NB4 (cell line): Measurements from ENCODE around the gene REG3A.

Experiments
- DNase-seq: peaks from one replicate; pipeline ENCODE4 v3.0.0; 2010; ENCODE audit warnings: low read depth
- H3K4me3 ChIP-seq: one replicate; pipeline ENCODE4 v1.5.1; 2011; ENCODE audit warnings: mild to moderate bottlenecking, low read depth, low read length, moderate library complexity
- CTCF ChIP-seq: IDR thresholded peaks from one replicate; pipeline ENCODE4 v1.5.1; 2012; ENCODE audit warnings: low read depth, low read length
- MAX ChIP-seq: IDR thresholded peaks from 2 replicates; pipeline ENCODE4 v1.6.1; 2011; ENCODE audit warnings: low read depth, low read length
- MYC ChIP-seq: IDR thresholded peaks from 2 replicates; pipeline ENCODE4 v1.6.1; 2011; ENCODE audit warnings: low read depth, low read length
- POLR2A ChIP-seq: IDR thresholded peaks from 2 replicates; pipeline ENCODE4 v1.6.1; 2011; ENCODE audit warnings: mild to moderate bottlenecking; ENCODE audit not compliant: insufficient read length; ENCODE audit errors: extremely low read depth

Gene REG3A

GRCh38 chr2:79129804-79130203, 29.7 kb downstream of the REG3A start:
- TF ChIP-seq CTCF = no peak
- no peak for TF ChIP-seq MAX
- TF ChIP-seq POLR2A = no peak
- no peak for TF ChIP-seq MYC
- H3K4me3 ChIP-seq = no peak overlapping the region
- DNase-seq = no peak

GRCh38 chr2:79129260-79129659, 30.3 kb downstream of the REG3A start:
- no peak overlapping the region for H3K4me3 ChIP-seq
- TF ChIP-seq CTCF (no peak), MYC (no peak), MAX (no peak), POLR2A (no peak)
- DNase-seq = no peak

- no peak for DNase-seq
- TF ChIP-seq MYC = no peak
- TF ChIP-seq CTCF = no peak
- no peak for TF ChIP-seq POLR2A
- TF ChIP-seq MAX = no peak
- no peak overlapping the region for H3K4me3 ChIP-seq
These were observed 31.1 kb downstream of the REG3A start for GRCh38 chr2:79128406-79128805.

- H3K4me3 ChIP-seq = no peak overlapping the region
- TF ChIP-seq CTCF = no peak
- TF ChIP-seq MAX = no peak
- no peak for TF ChIP-seq MYC
- TF ChIP-seq POLR2A = no peak
These were observed 33.9 kb downstream of the REG3A start for GRCh38 chr2:79125721-79125985.

GRCh38 chr2:79124907-79125720, 34.4 kb downstream of the REG3A start:
- H3K4me3 ChIP-seq = no peak overlapping the region
- TF ChIP-seq MYC (no peak), CTCF (no peak), POLR2A (no peak), MAX (no peak)
- DNase-seq = no peak

More at GRCh38 chr2:79125721-79125985, 33.9 kb downstream of the REG3A start:
- no peak for DNase-seq
